Measurements from ENCODE around the gene PPM1H.
"Not testable (repeated sequence)": the region's sequence is repeated elsewhere in the genome, so short reads cannot be mapped to it uniquely, and the experiment has no call there.

The PPM1H gene

DNA sequence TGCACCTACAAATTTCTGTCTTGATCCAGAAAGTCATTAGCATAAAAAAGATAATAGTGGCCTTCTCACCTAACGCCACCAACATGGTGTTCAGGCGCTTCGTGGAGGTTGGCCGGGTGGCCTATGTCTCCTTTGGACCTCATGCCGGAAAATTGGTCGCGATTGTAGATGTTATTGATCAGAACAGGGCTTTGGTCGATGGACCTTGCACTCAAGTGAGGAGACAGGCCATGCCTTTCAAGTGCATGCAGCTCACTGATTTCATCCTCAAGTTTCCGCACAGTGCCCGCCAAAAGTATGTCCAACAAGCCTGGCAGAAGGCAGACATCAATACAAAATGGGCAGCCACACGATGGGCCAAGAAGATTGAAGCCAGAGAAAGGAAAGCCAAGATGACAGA is 30.3 kb upstream of the PPM1H start:
- H3K23ac ChIP-seq (ENCODE audit: low read depth, low read length, poor library complexity), result not testable (repeated sequence)

DNA sequence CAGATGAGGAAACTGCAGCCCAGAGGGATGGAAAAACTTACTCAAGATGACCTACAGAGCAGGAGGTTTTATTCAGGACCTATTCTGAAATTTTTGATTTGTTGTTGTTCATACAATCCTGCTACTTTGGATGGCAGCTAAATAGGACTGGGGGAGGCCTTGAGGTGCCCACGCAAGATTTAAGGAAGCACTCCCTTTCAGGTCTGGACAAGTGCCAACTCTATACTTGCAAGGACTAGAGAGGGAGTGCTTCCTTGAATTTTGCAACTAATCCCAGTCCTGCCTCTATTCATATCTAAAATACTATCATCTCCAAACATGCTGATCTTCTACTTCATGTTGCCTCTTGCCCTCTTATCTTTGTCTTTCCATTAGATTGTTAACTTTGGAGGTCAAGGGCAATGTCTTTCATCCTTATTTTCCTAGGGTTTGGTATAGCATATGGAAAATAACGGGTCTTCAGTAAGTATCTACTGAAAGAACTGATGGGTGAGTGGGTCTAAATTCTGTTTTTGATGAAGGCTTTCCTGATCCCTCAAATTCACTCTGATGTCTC is 28.6 kb upstream of the PPM1H start:
- Histone ChIP-seq H3K4me3 (ENCODE audit: low read length in 2 of 2) (no peak overlapping the region), H4K91ac (ENCODE audit: low read depth, low read length, poor library complexity) (no peak overlapping the region), H3K14ac (ENCODE audit: low read length) (no peak overlapping the region), H2AFZ (ENCODE audit: low read length) (no peak overlapping the region), H3K4me2 (ENCODE audit: insufficient read depth, low read length, poor library complexity, severe bottlenecking) (no peak overlapping the region), H2BK12ac (ENCODE audit: low read length) (no peak overlapping the region), H3K9me3 (replicated peaks in 1 of 2; ENCODE audit: control insufficient read depth in 2 of 2, insufficient read depth in 1 of 2, low read depth in 1 of 2, low read length in 2 of 2) (no peaks in the 10 kb centered on the region), H3K9ac (ENCODE audit: low read depth, low read length, poor library complexity) (no peak overlapping the region), H2BK15ac (ENCODE audit: low read length) (no peak overlapping the region), H3K27me3 (ENCODE audit: control insufficient read depth in 3 of 3, insufficient read depth in 3 of 3, low read depth in 1 of 3, low read length in 3 of 3) (no peaks in the 10 kb centered on the region), H3K23ac (ENCODE audit: low read depth, low read length, poor library complexity) (no peak overlapping the region), H3K18ac (ENCODE audit: low read length) (no peak overlapping the region), H2BK120ac (ENCODE audit: low read depth, low read length) (no peak overlapping the region), H4K8ac (ENCODE audit: low read depth, low read length) (no peak overlapping the region), H2BK5ac (ENCODE audit: low read length) (no peak overlapping the region), H3K4ac (ENCODE audit: low read length) (no peak overlapping the region), H2AK5ac (ENCODE audit: low read depth, low read length) (no peak overlapping the region), H3K4me1 (ENCODE audit: control insufficient read depth in 2 of 2, insufficient read depth in 1 of 2, low read depth in 1 of 2, low read length in 2 of 2) (no peaks in the 10 kb centered on the region), H3K79me1 (ENCODE audit: low read depth, low read length) (no peaks in the 10 kb centered on the region), H3K27ac (replicated peaks; ENCODE audit: low read length) (no peak overlapping the region), H3K36me3 (replicated peaks in 1 of 2; ENCODE audit: control insufficient read depth in 2 of 2, insufficient read depth in 2 of 2, low read length in 2 of 2) (no peaks in the 10 kb centered on the region)
- no CpG with 5 or more reads among the region's 2 CpGs for WGBS, 2 donors (ENCODE audit: extremely low coverage in 2 of 2, insufficient read length in 2 of 2, insufficient replicate concordance in 1 of 2)
- no peak for DNase-seq (ENCODE audit: low spot score)

More for the DNA sequence above, 30.3 kb upstream of the PPM1H start:
- H4K91ac ChIP-seq (ENCODE audit: low read depth, low read length, poor library complexity); H3K79me1 ChIP-seq (ENCODE audit: low read depth, low read length); H3K4me1 ChIP-seq (ENCODE audit: control insufficient read depth in 2 of 2, insufficient read depth in 1 of 2, low read depth in 1 of 2, low read length in 2 of 2); H3K4ac ChIP-seq (ENCODE audit: low read length); H2BK15ac ChIP-seq (ENCODE audit: low read length); H3K14ac ChIP-seq (ENCODE audit: low read length); H2BK120ac ChIP-seq (ENCODE audit: low read depth, low read length); DNase-seq (ENCODE audit: low spot score); H3K36me3 ChIP-seq (replicated peaks in 1 of 2; ENCODE audit: control insufficient read depth in 2 of 2, insufficient read depth in 2 of 2, low read length in 2 of 2); H2AFZ ChIP-seq (ENCODE audit: low read length); H3K27ac ChIP-seq (replicated peaks; ENCODE audit: low read length); H3K4me2 ChIP-seq (ENCODE audit: insufficient read depth, low read length, poor library complexity, severe bottlenecking); H4K8ac ChIP-seq (ENCODE audit: low read depth, low read length); H2BK12ac ChIP-seq (ENCODE audit: low read length); H3K9ac ChIP-seq (ENCODE audit: low read depth, low read length, poor library complexity); H3K4me3 ChIP-seq (ENCODE audit: low read length in 2 of 2); H3K18ac ChIP-seq (ENCODE audit: low read length); H2AK5ac ChIP-seq (ENCODE audit: low read depth, low read length); H3K27me3 ChIP-seq (ENCODE audit: control insufficient read depth in 3 of 3, insufficient read depth in 3 of 3, low read depth in 1 of 3, low read length in 3 of 3); H2BK5ac ChIP-seq (ENCODE audit: low read length); H3K9me3 ChIP-seq (replicated peaks in 1 of 2; ENCODE audit: control insufficient read depth in 2 of 2, insufficient read depth in 1 of 2, low read depth in 1 of 2, low read length in 2 of 2): not testable (repeated sequence)
- no CpG with 5 or more reads among the region's 11 CpGs for WGBS, 2 donors (ENCODE audit: extremely low coverage in 2 of 2, insufficient read length in 2 of 2, insufficient replicate concordance in 1 of 2)

DNA sequence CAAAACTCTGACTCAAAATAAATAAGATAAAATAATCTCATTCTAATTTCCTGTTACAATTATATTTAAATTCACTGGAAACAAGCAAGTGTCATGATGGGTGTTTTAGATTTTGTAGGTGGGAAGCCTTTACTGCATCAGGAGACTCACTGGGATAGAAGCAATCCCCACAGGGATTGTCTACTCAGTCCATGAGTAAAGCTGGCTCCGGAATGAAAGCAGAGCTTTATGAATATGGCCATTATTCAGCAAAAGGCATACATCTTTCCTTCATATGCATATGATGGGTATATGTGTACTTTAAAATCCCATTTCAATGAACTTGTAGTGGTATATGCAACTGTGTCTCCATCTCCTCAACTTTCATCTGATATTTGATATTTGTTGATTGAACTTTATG is 25.4 kb upstream of the PPM1H start:
- no peak overlapping the region for H2BK15ac ChIP-seq (ENCODE audit: low read length)
- no peak overlapping the region for H2BK12ac ChIP-seq (ENCODE audit: low read length)
- peaks cover 0 to 3% of the 10 kb centered on the region in 2 donors for H3K4me1 ChIP-seq (ENCODE audit: control insufficient read depth in 2 of 2, insufficient read depth in 1 of 2, low read depth in 1 of 2, low read length in 2 of 2)
- no peak overlapping the region for H3K18ac ChIP-seq (ENCODE audit: low read length)
- no peak overlapping the region for H3K4me2 ChIP-seq (ENCODE audit: insufficient read depth, low read length, poor library complexity, severe bottlenecking)
- no peak overlapping the region for H4K91ac ChIP-seq (ENCODE audit: low read depth, low read length, poor library complexity)
- H2BK5ac ChIP-seq (ENCODE audit: low read length), result no peak overlapping the region
- no peak overlapping the region for H3K27ac ChIP-seq (replicated peaks; ENCODE audit: low read length)
- H2BK120ac ChIP-seq (ENCODE audit: low read depth, low read length), result no peak overlapping the region
- no peaks in the 10 kb centered on the region for H3K27me3 ChIP-seq (ENCODE audit: control insufficient read depth in 3 of 3, insufficient read depth in 3 of 3, low read depth in 1 of 3, low read length in 3 of 3)
- H3K4me3 ChIP-seq (ENCODE audit: low read length in 2 of 2), result no peak overlapping the region
- H3K14ac ChIP-seq (ENCODE audit: low read length), result no peak overlapping the region
- no peak overlapping the region for H3K4ac ChIP-seq (ENCODE audit: low read length)
- H3K23ac ChIP-seq (ENCODE audit: low read depth, low read length, poor library complexity), result no peak overlapping the region
- DNase-seq (ENCODE audit: low spot score), result no peak
- H3K79me1 ChIP-seq (ENCODE audit: low read depth, low read length), result no peaks in the 10 kb centered on the region
- H2AFZ ChIP-seq (ENCODE audit: low read length), result no peak overlapping the region
- no peaks in the 10 kb centered on the region for H3K36me3 ChIP-seq (replicated peaks in 1 of 2; ENCODE audit: control insufficient read depth in 2 of 2, insufficient read depth in 2 of 2, low read length in 2 of 2)
- no peak overlapping the region for H4K8ac ChIP-seq (ENCODE audit: low read depth, low read length)
- no peak overlapping the region for H3K9ac ChIP-seq (ENCODE audit: low read depth, low read length, poor library complexity)
- no CpG with 5 or more reads among the region's 1 CpG for WGBS, 2 donors (ENCODE audit: extremely low coverage in 2 of 2, insufficient read length in 2 of 2, insufficient replicate concordance in 1 of 2)
- no peak overlapping the region for H2AK5ac ChIP-seq (ENCODE audit: low read depth, low read length)
- H3K9me3 ChIP-seq (replicated peaks in 1 of 2; ENCODE audit: control insufficient read depth in 2 of 2, insufficient read depth in 1 of 2, low read depth in 1 of 2, low read length in 2 of 2), result no peaks in the 10 kb centered on the region

DNA sequence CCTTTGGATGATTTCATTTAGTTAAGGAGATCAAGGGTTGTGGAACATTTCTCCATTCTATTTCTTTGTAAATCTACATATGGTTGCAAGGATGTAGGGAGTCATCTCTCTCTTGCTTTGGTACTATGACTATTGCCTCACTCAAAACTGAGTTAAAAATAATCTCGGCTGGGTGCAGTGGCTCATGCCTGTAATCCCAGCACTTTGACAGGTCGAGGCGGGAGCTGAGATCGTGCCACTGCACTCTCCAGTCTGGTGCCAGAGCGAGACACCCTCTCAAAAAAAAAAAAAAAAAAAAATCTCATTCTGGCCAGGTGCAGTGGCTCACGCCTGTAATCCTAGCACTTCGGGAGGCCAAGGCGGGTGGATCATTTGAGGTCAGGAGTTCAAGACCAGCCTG is 24.8 kb upstream of the PPM1H start:
- no peak for DNase-seq (ENCODE audit: low spot score)
- no peaks in the 10 kb centered on the region for H3K79me1 ChIP-seq (ENCODE audit: low read depth, low read length)
- no peak overlapping the region for H3K14ac ChIP-seq (ENCODE audit: low read length)
- H2AK5ac ChIP-seq (ENCODE audit: low read depth, low read length), result no peak overlapping the region
- no peak overlapping the region for H2BK120ac ChIP-seq (ENCODE audit: low read depth, low read length)
- no peaks in the 10 kb centered on the region for H3K27me3 ChIP-seq (ENCODE audit: control insufficient read depth in 3 of 3, insufficient read depth in 3 of 3, low read depth in 1 of 3, low read length in 3 of 3)
- H2AFZ ChIP-seq (ENCODE audit: low read length), result no peak overlapping the region
- H2BK15ac ChIP-seq (ENCODE audit: low read length), result no peak overlapping the region
- H2BK12ac ChIP-seq (ENCODE audit: low read length), result no peak overlapping the region
- no peak overlapping the region for H3K4me3 ChIP-seq (ENCODE audit: low read length in 2 of 2)
- H3K4ac ChIP-seq (ENCODE audit: low read length), result no peak overlapping the region
- no peak overlapping the region for H3K18ac ChIP-seq (ENCODE audit: low read length)
- WGBS, 2 donors (ENCODE audit: extremely low coverage in 2 of 2, insufficient read length in 2 of 2, insufficient replicate concordance in 1 of 2), result no CpG with 5 or more reads among the region's 8 CpGs
- H3K36me3 ChIP-seq (replicated peaks in 1 of 2; ENCODE audit: control insufficient read depth in 2 of 2, insufficient read depth in 2 of 2, low read length in 2 of 2), result no peaks in the 10 kb centered on the region
- no peak overlapping the region for H3K4me2 ChIP-seq (ENCODE audit: insufficient read depth, low read length, poor library complexity, severe bottlenecking)
- no peak overlapping the region for H3K9ac ChIP-seq (ENCODE audit: low read depth, low read length, poor library complexity)
- peaks cover 0 to 3% of the 10 kb centered on the region in 2 donors for H3K4me1 ChIP-seq (ENCODE audit: control insufficient read depth in 2 of 2, insufficient read depth in 1 of 2, low read depth in 1 of 2, low read length in 2 of 2)
- no peak overlapping the region for H2BK5ac ChIP-seq (ENCODE audit: low read length)
- no peak overlapping the region for H3K23ac ChIP-seq (ENCODE audit: low read depth, low read length, poor library complexity)
- no peak overlapping the region for H4K8ac ChIP-seq (ENCODE audit: low read depth, low read length)
- no peaks in the 10 kb centered on the region for H3K9me3 ChIP-seq (replicated peaks in 1 of 2; ENCODE audit: control insufficient read depth in 2 of 2, insufficient read depth in 1 of 2, low read depth in 1 of 2, low read length in 2 of 2)
- no peak overlapping the region for H4K91ac ChIP-seq (ENCODE audit: low read depth, low read length, poor library complexity)
- H3K27ac ChIP-seq (replicated peaks; ENCODE audit: low read length), result no peak overlapping the region

All from neuronal stem cell (in vitro differentiated cells).